Loucy (cell line): ENCODE measurements around the gene RBFOX2.

Experiments used
- H2AFZ ChIP-seq: fragments of 200-600 bp; sonication (generic); 2 replicates; pipeline ENCODE4 v1.6.0; 2016; ENCODE audit warnings: antibody characterized with exemption, mild to moderate bottlenecking, low read length, moderate library complexity
- H3F3A ChIP-seq: fragments of 200-600 bp; 2 replicates; pipeline ENCODE4 v1.6.0; 2016; ENCODE audit warnings: antibody characterized with exemption, low read depth, mild to moderate bottlenecking
- H3K27me3 ChIP-seq: fragments of 200-600 bp; sonication (generic); 2 replicates; pipeline ENCODE4 v1.6.1; 2014; ENCODE audit warnings: low read length, mild to moderate bottlenecking; ENCODE audit not compliant: insufficient read depth, poor library complexity, severe bottlenecking
- H3K36me3 ChIP-seq: fragments of 200-600 bp; sonication (generic); 2 replicates; pipeline ENCODE4 v1.6.1; 2016; ENCODE audit warnings: low read length; ENCODE audit not compliant: insufficient read depth
- H3K4me1 ChIP-seq: fragments of 200-600 bp; sonication (generic); 2 replicates; pipeline ENCODE4 v1.5.1; 2014; ENCODE audit warnings: low read length, mild to moderate bottlenecking; ENCODE audit not compliant: insufficient read depth, poor library complexity, severe bottlenecking
- H3K4me2 ChIP-seq: fragments of 200-600 bp; sonication (generic); 2 replicates; pipeline ENCODE4 v1.6.0; 2014; ENCODE audit warnings: antibody characterized with exemption, low read length, low read depth, mild to moderate bottlenecking; ENCODE audit not compliant: poor library complexity, severe bottlenecking
- H3K4me3 ChIP-seq: fragments of 200-600 bp; sonication (generic); 2 replicates; pipeline ENCODE4 v1.5.1; 2014; ENCODE audit warnings: low read length, mild to moderate bottlenecking, mixed read lengths; ENCODE audit not compliant: poor library complexity, severe bottlenecking
- H3K79me2 ChIP-seq: fragments of 200-600 bp; sonication (generic); 2 replicates; pipeline ENCODE4 v1.6.1; 2014; ENCODE audit warnings: low read length; ENCODE audit not compliant: insufficient read depth
- H3K9ac ChIP-seq: fragments of 200-600 bp; sonication (generic); 2 replicates; pipeline ENCODE4 v1.6.0; 2014; ENCODE audit warnings: mild to moderate bottlenecking, low read depth, low read length, moderate library complexity; ENCODE audit not compliant: poor library complexity, severe bottlenecking
- H3K9me2 ChIP-seq: fragments of 200-600 bp; sonication (generic); replicated peaks from 2 replicates; pipeline ENCODE4 v1.6.1; 2016; ENCODE audit warnings: low read depth, low read length, mixed read lengths
- H3K9me3 ChIP-seq: fragments of 200-600 bp; sonication (generic); 2 replicates; pipeline ENCODE4 v1.6.1; 2014; ENCODE audit warnings: mild to moderate bottlenecking, antibody characterized with exemption, low read length, low read depth; ENCODE audit not compliant: insufficient read depth
- H4K20me1 ChIP-seq: fragments of 200-600 bp; sonication (generic); 2 replicates; pipeline ENCODE4 v1.6.0; 2014; ENCODE audit warnings: antibody characterized with exemption, low read length, mild to moderate bottlenecking; ENCODE audit not compliant: insufficient read depth, poor library complexity, severe bottlenecking
- CTCF ChIP-seq: fragments of 200-600 bp; sonication (generic); conservative IDR thresholded peaks from 2 replicates; pipeline ENCODE4 v1.5.1; 2014; ENCODE audit warnings: mild to moderate bottlenecking, antibody characterized with exemption, low read length
- EZH2phosphoT487 ChIP-seq: fragments of 200-600 bp; IDR thresholded peaks from 2 replicates; pipeline ENCODE4 v1.6.1; 2018; ENCODE audit warnings: antibody characterized with exemption, mild to moderate bottlenecking, moderate library complexity, borderline replicate concordance

RBFOX2 gene

GRCh38 chr22:35919002-35919542, 109.6 kb downstream of the RBFOX2 start:
- Histone ChIP-seq H4K20me1 (no peaks in the 10 kb centered on the region), H3K36me3 (no peaks in the 10 kb centered on the region), H3K4me3 (no peak overlapping the region), H3K4me1 (peaks cover 39% of the 10 kb centered on the region), H3K4me2 (no peak overlapping the region), H3K27me3 (no peaks in the 10 kb centered on the region), H3F3A (no peaks in the 10 kb centered on the region), H3K79me2 (no peaks in the 10 kb centered on the region), H3K9me3 (no peaks in the 10 kb centered on the region), H3K9me2 (no peaks in the 10 kb centered on the region), H2AFZ (no peak overlapping the region), H3K9ac (no peak overlapping the region)
- no peak for TF ChIP-seq EZH2phosphoT487
- no peak for TF ChIP-seq CTCF

GRCh38 chr22:35918456-35918855, 110.2 kb downstream of the RBFOX2 start:
- Histone ChIP-seq H3K9me3 (no peaks in the 10 kb centered on the region), H3K9ac (peak overlapping the region; percentile 50), H3K9me2 (no peaks in the 10 kb centered on the region), H3F3A (no peaks in the 10 kb centered on the region), H4K20me1 (no peaks in the 10 kb centered on the region), H3K4me3 (no peak overlapping the region), H3K4me2 (peak overlapping the region; percentile 27), H3K79me2 (no peaks in the 10 kb centered on the region), H3K27me3 (no peaks in the 10 kb centered on the region), H3K36me3 (no peaks in the 10 kb centered on the region), H3K4me1 (peaks cover 45% of the 10 kb centered on the region), H2AFZ (no peak overlapping the region)
- TF ChIP-seq CTCF = no peak
- no peak for TF ChIP-seq EZH2phosphoT487

- no peaks in the 10 kb centered on the region for H3K79me2 ChIP-seq
- no peaks in the 10 kb centered on the region for H3F3A ChIP-seq
- no peaks in the 10 kb centered on the region for H4K20me1 ChIP-seq
- H3K4me2 ChIP-seq = peak overlapping the region; percentile 27
- peaks cover 51% of the 10 kb centered on the region for H3K4me1 ChIP-seq
- no peaks in the 10 kb centered on the region for H3K9me2 ChIP-seq
- no peak overlapping the region for H3K4me3 ChIP-seq
- H3K9me3 ChIP-seq = no peaks in the 10 kb centered on the region
- H3K27me3 ChIP-seq = no peaks in the 10 kb centered on the region
- H3K36me3 ChIP-seq = no peaks in the 10 kb centered on the region
- no peak for TF ChIP-seq CTCF
- no peak for TF ChIP-seq EZH2phosphoT487
- no peak overlapping the region for H2AFZ ChIP-seq
- H3K9ac ChIP-seq = peak overlapping the region; percentile 50
Measured at GRCh38 chr22:35917651-35918050, 111.0 kb downstream of the RBFOX2 start.
